Activated gamma-delta T cell (primary cell): ENCODE measurements around the gene ABCC9.

Source experiments
- DNase-seq: peaks from one replicate; lab custom pipeline; 2025; lab: John Stamatoyannopoulos, UW

ABCC9 gene

GRCh38 chr12:21879312-21879711 lies 61.9 kb downstream of the ABCC9 start:
- DNase-seq = no peak

GRCh38 chr12:21877293-21877982 lies 63.8 kb downstream of the ABCC9 start:
- DNase-seq = no peak

- no peak for DNase-seq
These were observed 75.4 kb downstream of the ABCC9 start for GRCh38 chr12:21865846-21866245.

GRCh38 chr12:21860534-21860933 lies 80.7 kb downstream of the ABCC9 start:
- DNase-seq = no peak

GRCh38 chr12:21860128-21860527 lies 81.1 kb downstream of the ABCC9 start:
- DNase-seq = no peak

GRCh38 chr12:21852251-21852650 lies 89.0 kb downstream of the ABCC9 start:
- no peak for DNase-seq

- no peak for DNase-seq
These were observed 90.1 kb downstream of the ABCC9 start for GRCh38 chr12:21851151-21851550.

- no peak for DNase-seq
These were observed 90.8 kb downstream of the ABCC9 start for GRCh38 chr12:21850419-21850818.

- no peak for DNase-seq
These were observed 91.3 kb downstream of the ABCC9 start for GRCh38 chr12:21849878-21850277.

- no peak for DNase-seq
These were observed 93.0 kb downstream of the ABCC9 start for GRCh38 chr12:21848192-21848591.

GRCh38 chr12:21843795-21844194 lies 97.4 kb downstream of the ABCC9 start:
- no peak for DNase-seq

GRCh38 chr12:21839776-21840175 lies 101.5 kb downstream of the ABCC9 start:
- DNase-seq = no peak

GRCh38 chr12:21837847-21838246 lies 103.4 kb downstream of the ABCC9 start:
- DNase-seq = no peak

- no peak for DNase-seq
These were observed 109.4 kb downstream of the ABCC9 start for GRCh38 chr12:21831791-21832344.

GRCh38 chr12:21828779-21829178 lies 112.4 kb downstream of the ABCC9 start:
- no peak for DNase-seq

GRCh38 chr12:21828136-21828775 lies 113.0 kb downstream of the ABCC9 start:
- no peak for DNase-seq

GRCh38 chr12:21827083-21827482 lies 114.1 kb downstream of the ABCC9 start:
- DNase-seq = no peak

GRCh38 chr12:21826618-21826910 lies 114.7 kb downstream of the ABCC9 start:
- DNase-seq = no peak

- no peak for DNase-seq
These were observed 115.2 kb downstream of the ABCC9 start for GRCh38 chr12:21825886-21826617.

GRCh38 chr12:21823581-21823980 lies 117.6 kb downstream of the ABCC9 start:
- DNase-seq = no peak

GRCh38 chr12:21819678-21820077 lies 121.5 kb downstream of the ABCC9 start:
- no peak for DNase-seq

- no peak for DNase-seq
These were observed 122.0 kb downstream of the ABCC9 start for GRCh38 chr12:21819236-21819635.

GRCh38 chr12:21818627-21819026 lies 122.6 kb downstream of the ABCC9 start:
- DNase-seq = no peak
